Right lobe of liver (tissue), 6 donors: ENCODE data around the gene NSD1. TPM values are rescaled to one million over a fixed set of nuclear protein-coding genes. Genes with fewer than 3 reads are reported as not detected.
A peak's percentile ranks its signal among the peaks of the same experiment; 100 is the strongest.

ENCODE experiments used
- ATAC-seq, 4 donors: fragments of 200-7000 bp; cut with Tn5 transposase; one replicate each; pipeline ENCODE4 v1.9.1; 2020; ENCODE audit warnings: mild to moderate bottlenecking in 4 of 4, moderate library complexity in 4 of 4
- DNase-seq, 3 donors: peaks; one replicate each; pipeline ENCODE4 v3.0.0-alpha.2; 2020
- H3K27ac ChIP-seq, 3 donors: fragments of 200-600 bp; one replicate each; pipeline ENCODE4 v1.8.0; 2022
- H3K27me3 ChIP-seq, 2 donors: fragments of 200-600 bp; one replicate each; pipeline ENCODE4 v1.8.0; 2022
- H3K36me3 ChIP-seq, 4 donors: fragments of 200-600 bp; sonication (generic) in 1 of 4; one replicate each; pipeline versions ENCODE4 v1.5.1 to v1.8.0; 2017 to 2022; ENCODE audit warnings: control low read depth in 1 of 4
- H3K4me1 ChIP-seq, 4 donors: fragments of 200-600 bp; sonication (generic) in 1 of 4; one replicate each; pipeline versions ENCODE4 v1.5.1 to v1.8.0; 2017 to 2022; ENCODE audit warnings: control low read depth in 1 of 4
- H3K4me3 ChIP-seq, 3 donors: fragments of 200-600 bp; one replicate each; pipeline ENCODE4 v1.8.0; 2022
- H3K9me3 ChIP-seq, 4 donors: fragments of 200-600 bp; sonication (generic) in 1 of 4; one replicate each; pipeline versions ENCODE4 v1.5.1 to v1.8.0; 2017 to 2022; ENCODE audit warnings: control low read depth in 1 of 4
- POLR2A ChIP-seq: fragments of 450-650 bp; IDR thresholded peaks from one replicate; pipeline ENCODE4 v1.6.1; 2017; ENCODE audit warnings: antibody characterized with exemption, mild to moderate bottlenecking
- WGBS: methylation state at CpG from one replicate; pipeline ENCODE4 v1.1.6; 2018; ENCODE audit warnings: low coverage, low lambda C conversion rate; ENCODE audit not compliant: insufficient coverage; ENCODE audit errors: missing lambda C conversion rate; 5-methylcytosine and 5-hydroxymethylcytosine counted together
- intact Hi-C, 2 donors: fragments of 100-400 bp; cut with DNase I; formaldehyde crosslinking; loops; one replicate each; pipeline versions ENCODE4 v1.11.2 to v1.14.1; 2022
- total RNA-seq, 6 experiments: library from RNA; depleted of rRNA in 2 of 6; stranded (reverse); fragments of >200 nt in 2 of 6; fragmentation: NEBNext Ultra II Directional in 3 of 6; extraction: Animal tissue kit (Norgen Biotek cat#: 25700) in 3 of 6; gene quantifications; one replicate each; pipeline versions ENCODE4 v1.1.0 to v1.2.4, GENCODE V29; 2016 to 2023
- TF ChIP-seq, protein P1 (sequence below), 4 donors: fragments of 200-600 bp in 3 of 4; fragments of 450-650 bp in 1 of 4; IDR thresholded peaks; one replicate each; pipeline versions ENCODE4 v1.5.1 to v1.8.0; 2016 to 2022; ENCODE audit warnings: antibody characterized with exemption in 4 of 4, mild to moderate bottlenecking in 2 of 4
- donor health status: DM: no; HTN: yes; CAD: no.
- donor health status: DM: no; HTN: no; CAD: no.
- donor health status: DM: no; HTN: no; CAD: no.
- donor health status: DM: no; HTN: yes; CAD: no.
- donor health status: DM: no; HTN: yes; CAD: no.

The NSD1 gene
- total RNA-seq, 6 experiments from 2014 or later: 13.1 to 33.1 (median 23.6) TPM

GRCh38 chr5:177131019-177131320 is 2.6 kb upstream of the NSD1 start:
- Histone ChIP-seq H3K9me3 (no peaks in the 10 kb centered on the region), H3K4me3 (no peak overlapping the region), H3K27ac (no peak overlapping the region), H3K4me1 (peaks cover 0 to 14% (median 6%) of the 10 kb centered on the region in 4 donors), H3K27me3 (no peaks in the 10 kb centered on the region), H3K36me3 (peaks cover 0 to 8% (median 1%) of the 10 kb centered on the region in 4 donors)
- DNase-seq (no peak), ATAC-seq (no peak)
- 43% methylated on average over 1 of the region's 2 CpGs for WGBS
- TF ChIP-seq, protein P1, sequence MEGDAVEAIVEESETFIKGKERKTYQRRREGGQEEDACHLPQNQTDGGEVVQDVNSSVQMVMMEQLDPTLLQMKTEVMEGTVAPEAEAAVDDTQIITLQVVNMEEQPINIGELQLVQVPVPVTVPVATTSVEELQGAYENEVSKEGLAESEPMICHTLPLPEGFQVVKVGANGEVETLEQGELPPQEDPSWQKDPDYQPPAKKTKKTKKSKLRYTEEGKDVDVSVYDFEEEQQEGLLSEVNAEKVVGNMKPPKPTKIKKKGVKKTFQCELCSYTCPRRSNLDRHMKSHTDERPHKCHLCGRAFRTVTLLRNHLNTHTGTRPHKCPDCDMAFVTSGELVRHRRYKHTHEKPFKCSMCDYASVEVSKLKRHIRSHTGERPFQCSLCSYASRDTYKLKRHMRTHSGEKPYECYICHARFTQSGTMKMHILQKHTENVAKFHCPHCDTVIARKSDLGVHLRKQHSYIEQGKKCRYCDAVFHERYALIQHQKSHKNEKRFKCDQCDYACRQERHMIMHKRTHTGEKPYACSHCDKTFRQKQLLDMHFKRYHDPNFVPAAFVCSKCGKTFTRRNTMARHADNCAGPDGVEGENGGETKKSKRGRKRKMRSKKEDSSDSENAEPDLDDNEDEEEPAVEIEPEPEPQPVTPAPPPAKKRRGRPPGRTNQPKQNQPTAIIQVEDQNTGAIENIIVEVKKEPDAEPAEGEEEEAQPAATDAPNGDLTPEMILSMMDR (IDR thresholded peaks at IDR 0.05): no peak
- TF ChIP-seq POLR2A: no peak
- intact Hi-C loops: no loop called here

DNA sequence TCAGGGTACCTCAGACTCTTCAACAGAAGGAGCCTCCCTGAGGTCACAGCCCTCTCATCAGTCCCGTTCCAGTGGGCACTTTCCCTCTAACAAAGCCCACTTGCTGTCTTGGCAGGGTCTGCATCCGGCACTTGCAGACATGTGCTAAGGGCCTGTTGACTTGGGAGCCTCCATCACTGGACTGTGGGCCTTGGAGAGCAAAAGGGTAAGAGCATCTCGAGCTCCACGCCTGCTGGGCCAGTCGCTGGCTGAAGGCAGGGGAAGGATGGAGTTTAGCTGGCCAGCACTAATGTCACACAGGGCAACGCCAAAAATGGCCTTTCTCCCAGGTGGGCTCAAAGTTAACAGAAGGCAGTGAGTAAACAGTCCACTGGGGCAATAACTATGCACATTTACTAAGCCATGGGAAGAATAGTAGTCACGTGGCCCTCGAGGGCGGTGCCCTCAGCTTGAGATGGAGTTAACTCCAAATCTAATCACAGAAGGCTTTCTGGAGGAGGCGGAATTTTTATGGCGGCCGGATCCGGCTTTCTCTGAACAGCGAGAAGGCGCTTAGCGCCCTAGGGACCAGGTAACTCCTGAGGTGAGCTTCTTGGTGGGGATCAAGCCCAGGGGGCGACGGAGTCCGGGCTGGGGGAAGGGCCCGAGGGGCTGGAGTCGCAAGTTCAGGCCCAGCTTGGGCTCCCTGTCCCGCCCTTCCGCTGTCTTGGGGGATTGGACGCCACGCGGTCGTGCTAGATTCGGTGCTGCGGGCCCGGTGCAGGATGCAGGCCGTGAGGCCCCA is 2.0 kb upstream of the NSD1 start:
- no peak for DNase-seq
- H3K27ac ChIP-seq: no peak overlapping the region
- 53% methylated on average over 6 of the region's 31 CpGs for WGBS
- H3K9me3 ChIP-seq: no peaks in the 10 kb centered on the region
- H3K4me1 ChIP-seq: peaks cover 0 to 20% (median 7%) of the 10 kb centered on the region in 4 donors
- ATAC-seq: no peak
- intact Hi-C loops: no loop called here
- H3K27me3 ChIP-seq: no peaks in the 10 kb centered on the region
- no peak overlapping the region for H3K4me3 ChIP-seq
- peaks cover 0 to 13% (median 3%) of the 10 kb centered on the region in 4 donors for H3K36me3 ChIP-seq
- TF ChIP-seq, protein P1 (IDR thresholded peaks at IDR 0.05): no peak
- no peak for TF ChIP-seq POLR2A

- TF ChIP-seq, protein P1 (IDR thresholded peaks at IDR 0.05): no peak
- no peak for TF ChIP-seq POLR2A
- 47% methylated on average over 11 of the region's 100 CpGs for WGBS
- Histone ChIP-seq H3K36me3 (peaks cover 0 to 13% (median 6%) of the 10 kb centered on the region in 4 donors), H3K4me3 (peak overlapping the region; percentile 85 to 91 (median 89)), H3K27ac (peak overlapping the region; percentile 74 to 84 (median 74)), H3K9me3 (no peaks in the 10 kb centered on the region), H3K27me3 (no peaks in the 10 kb centered on the region), H3K4me1 (peaks cover 0 to 29% (median 11%) of the 10 kb centered on the region in 4 donors)
- intact Hi-C loops: no loop called here
- peak; percentile 20 to 39 (median 32) for ATAC-seq
- DNase-seq: peak; percentile 47 to 66 (median 53)
Observed at GRCh38 chr5:177132136-177133095, 1.2 kb upstream of the NSD1 start.

DNA sequence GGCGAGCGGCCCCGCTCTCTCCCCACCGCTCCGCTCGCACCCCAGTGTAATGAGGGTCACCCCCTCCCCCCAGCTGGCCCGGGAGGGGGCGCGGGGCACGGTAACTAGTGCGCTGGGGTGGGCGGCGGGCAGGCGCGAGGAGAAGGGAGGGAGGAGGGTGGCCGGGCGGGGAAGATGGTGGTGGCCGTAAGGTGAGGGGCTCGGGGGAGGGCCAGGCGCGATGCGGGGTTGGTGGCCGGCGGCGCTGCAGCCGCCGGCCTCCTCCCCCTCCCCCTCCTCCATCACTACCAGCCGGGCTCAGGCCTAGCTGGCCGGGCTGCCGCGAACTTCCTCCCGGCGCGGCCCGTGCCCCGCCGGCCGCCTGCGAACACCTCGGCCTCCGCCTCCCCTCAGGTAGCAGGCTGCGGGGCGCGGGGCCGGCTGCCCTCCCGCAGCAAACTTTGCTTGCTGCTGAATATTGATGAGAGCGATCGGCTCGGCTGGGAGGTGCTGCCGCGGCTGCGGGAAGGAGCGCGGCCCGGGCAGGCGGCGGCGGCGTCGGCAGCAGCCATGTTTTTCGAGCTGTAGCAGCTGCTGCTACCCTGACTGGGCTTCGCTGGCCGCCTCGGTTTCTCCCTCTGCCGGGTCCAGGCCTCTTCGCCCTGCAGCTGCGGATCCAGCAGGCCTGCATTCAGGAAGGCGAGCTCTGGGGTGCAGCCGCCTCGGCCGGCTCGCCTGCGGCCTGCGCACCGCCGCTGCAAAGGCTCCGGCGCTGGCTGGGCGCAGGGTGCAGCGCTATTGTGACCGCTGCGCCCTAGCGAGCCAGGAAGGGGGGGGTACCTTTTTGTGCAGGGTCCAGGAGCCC is 502 bp downstream of the NSD1 start:
- Histone ChIP-seq H3K27ac (peak overlapping the region; percentile 50 to 74 (median 74)), H3K9me3 (no peaks in the 10 kb centered on the region), H3K4me1 (peaks cover 0 to 31% (median 11%) of the 10 kb centered on the region in 4 donors), H3K36me3 (peaks cover 0 to 24% (median 11%) of the 10 kb centered on the region in 4 donors), H3K4me3 (peak overlapping the region; percentile 85 to 91 (median 89)), H3K27me3 (no peaks in the 10 kb centered on the region)
- TF ChIP-seq, protein P1 (IDR thresholded peaks at IDR 0.05): no peak
- peak; percentile 30 for TF ChIP-seq POLR2A
- 0% methylated on average over 16 of the region's 83 CpGs for WGBS
- intact Hi-C loops: no loop called here
- ATAC-seq (peak; percentile 48 to 58 (median 52)), DNase-seq (peak; percentile 58 to 73 (median 63))
